ENCODE results near the gene ZGLP1.

The ZGLP1 gene

DNA sequence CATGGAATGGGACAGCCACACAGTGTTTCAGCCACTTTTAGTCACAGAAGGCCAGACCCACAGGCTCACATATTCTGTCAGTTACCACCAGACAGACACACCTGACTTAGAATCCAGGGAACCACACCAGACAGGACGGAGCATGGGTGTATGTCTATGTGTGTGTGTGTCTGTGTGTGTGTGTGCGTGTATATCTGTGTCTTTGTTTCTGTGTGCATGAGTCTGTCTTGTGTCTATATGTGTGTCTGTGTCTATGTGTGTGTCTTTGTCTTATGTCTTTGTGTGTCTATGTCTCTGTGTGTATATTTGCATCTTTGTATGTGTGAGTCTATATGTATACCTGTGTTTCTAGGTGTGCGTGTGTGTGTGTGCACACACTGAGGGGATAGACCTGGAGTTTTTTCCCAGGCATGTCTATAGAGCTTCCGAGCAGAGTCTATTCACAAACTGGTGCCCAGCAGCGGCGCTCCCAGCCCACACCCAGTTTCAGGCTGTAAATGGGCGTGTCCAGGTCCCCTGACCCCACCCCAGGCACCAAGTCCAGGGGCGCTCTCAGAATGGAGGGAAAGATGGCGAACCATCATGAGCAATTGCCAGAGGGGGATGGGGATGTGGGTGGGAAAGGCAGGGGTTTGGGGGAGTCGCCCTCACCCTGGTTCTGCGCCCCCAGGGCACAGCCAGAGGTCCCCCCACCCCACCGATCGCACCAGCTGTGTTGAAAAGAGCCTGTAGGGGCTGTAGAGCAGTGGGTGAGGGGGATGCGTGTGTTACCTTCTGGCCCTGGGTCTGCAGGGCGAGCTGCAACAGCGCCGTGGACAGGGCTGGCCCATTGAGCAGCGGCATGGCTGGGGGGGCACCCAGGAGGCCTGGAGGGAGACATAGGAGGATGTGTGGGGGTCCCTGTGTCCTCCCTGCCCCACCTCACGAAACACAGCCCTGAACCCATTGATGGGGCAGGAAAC, 12.5 kb upstream of the ZGLP1 start:
- H3K9me3 ChIP-seq (ENCODE audit: control insufficient read depth, insufficient read depth, low read length), result no peaks in the 10 kb centered on the region
- no peak overlapping the region for H3K27ac ChIP-seq (ENCODE audit: low read depth, low read length)
- H3K9ac ChIP-seq (ENCODE audit: low read depth, low read length), result no peak overlapping the region
- no peaks in the 10 kb centered on the region for H3K27me3 ChIP-seq (ENCODE audit: control insufficient read depth, insufficient read depth, low read length)
- H3K36me3 ChIP-seq (ENCODE audit: control insufficient read depth, insufficient read depth, low read length), result peaks cover 89% of the 10 kb centered on the region
- H3K4me1 ChIP-seq (ENCODE audit: control insufficient read depth, insufficient read depth, low read length), result no peaks in the 10 kb centered on the region
- H3K4me3 ChIP-seq (ENCODE audit: low read depth, low read length), result no peak overlapping the region

DNA sequence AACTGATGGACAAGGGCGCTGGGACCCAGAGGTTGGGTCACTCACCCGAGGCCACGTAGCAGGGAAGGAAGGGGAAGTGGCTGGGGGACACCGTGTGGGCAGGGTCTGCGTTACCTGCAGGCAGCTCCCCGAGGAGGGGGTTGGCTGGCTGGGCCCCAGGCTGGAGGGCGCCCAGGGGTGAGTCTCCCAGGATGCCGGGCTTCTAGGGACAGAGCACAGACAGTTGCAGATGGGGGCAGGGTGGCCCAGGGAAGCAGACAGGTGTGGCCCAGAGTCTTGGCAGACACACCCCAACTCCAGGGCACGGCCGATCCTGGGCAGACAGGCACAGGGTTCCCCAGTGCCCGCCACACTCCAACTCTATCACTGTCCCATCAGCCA, 11.8 kb upstream of the ZGLP1 start:
- Histone ChIP-seq H3K9ac (ENCODE audit: low read depth, low read length) (no peak overlapping the region), H3K27ac (ENCODE audit: low read depth, low read length) (no peak overlapping the region), H3K4me3 (ENCODE audit: low read depth, low read length) (no peak overlapping the region), H3K27me3 (ENCODE audit: control insufficient read depth, insufficient read depth, low read length) (no peaks in the 10 kb centered on the region), H3K9me3 (ENCODE audit: control insufficient read depth, insufficient read depth, low read length) (no peaks in the 10 kb centered on the region), H3K36me3 (ENCODE audit: control insufficient read depth, insufficient read depth, low read length) (peaks cover 90% of the 10 kb centered on the region), H3K4me1 (ENCODE audit: control insufficient read depth, insufficient read depth, low read length) (no peaks in the 10 kb centered on the region)

- Histone ChIP-seq H3K4me3 (ENCODE audit: low read depth, low read length) (no peak overlapping the region), H3K27me3 (ENCODE audit: control insufficient read depth, insufficient read depth, low read length) (no peaks in the 10 kb centered on the region), H3K4me1 (ENCODE audit: control insufficient read depth, insufficient read depth, low read length) (no peaks in the 10 kb centered on the region), H3K9ac (ENCODE audit: low read depth, low read length) (no peak overlapping the region), H3K9me3 (ENCODE audit: control insufficient read depth, insufficient read depth, low read length) (no peaks in the 10 kb centered on the region), H3K27ac (ENCODE audit: low read depth, low read length) (no peak overlapping the region), H3K36me3 (ENCODE audit: control insufficient read depth, insufficient read depth, low read length) (peaks cover 86% of the 10 kb centered on the region)
Observed at GRCh38 chr19:10320602-10321416, 11.2 kb upstream of the ZGLP1 start.

GRCh38 chr19:10318807-10319682, 9.4 kb upstream of the ZGLP1 start:
- H3K27me3 ChIP-seq (ENCODE audit: control insufficient read depth, insufficient read depth, low read length), result no peaks in the 10 kb centered on the region
- H3K4me3 ChIP-seq (ENCODE audit: low read depth, low read length), result no peak overlapping the region
- no peak overlapping the region for H3K27ac ChIP-seq (ENCODE audit: low read depth, low read length)
- H3K9ac ChIP-seq (ENCODE audit: low read depth, low read length), result no peak overlapping the region
- peaks cover 70% of the 10 kb centered on the region for H3K36me3 ChIP-seq (ENCODE audit: control insufficient read depth, insufficient read depth, low read length)
- H3K9me3 ChIP-seq (ENCODE audit: control insufficient read depth, insufficient read depth, low read length), result no peaks in the 10 kb centered on the region
- H3K4me1 ChIP-seq (ENCODE audit: control insufficient read depth, insufficient read depth, low read length), result no peaks in the 10 kb centered on the region

DNA sequence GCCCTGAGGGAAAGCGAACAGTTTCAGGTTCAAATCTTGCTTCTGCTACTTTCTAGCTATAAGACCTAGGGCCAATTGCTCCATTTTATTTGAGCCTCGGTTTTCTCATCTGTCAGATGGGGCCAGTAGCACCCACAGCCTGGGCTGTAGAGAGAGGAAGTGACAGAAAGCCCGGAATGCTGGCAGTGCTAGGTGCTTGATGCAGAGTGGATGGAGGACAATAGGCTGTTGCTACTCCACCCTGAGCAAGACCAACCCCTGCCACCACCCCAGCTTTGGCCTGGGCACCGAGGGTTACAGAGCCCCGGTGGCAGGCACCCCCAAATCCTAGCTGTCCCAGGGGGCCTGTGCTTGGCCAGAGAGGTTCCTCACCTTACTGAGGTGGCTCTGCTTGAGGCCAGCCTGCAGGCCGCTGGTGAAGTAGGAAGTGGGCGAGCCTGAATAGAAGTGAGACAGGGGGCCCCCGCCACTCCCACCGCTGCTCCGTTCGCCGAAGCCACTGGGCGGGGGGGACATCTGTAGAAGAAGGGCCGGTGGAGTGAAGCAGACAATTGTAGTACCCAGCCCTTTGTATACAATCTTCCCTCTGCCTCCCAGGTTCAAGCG, 8.3 kb upstream of the ZGLP1 start:
- no peak overlapping the region for H3K4me3 ChIP-seq (ENCODE audit: low read depth, low read length)
- H3K36me3 ChIP-seq (ENCODE audit: control insufficient read depth, insufficient read depth, low read length), result peaks cover 67% of the 10 kb centered on the region
- H3K9me3 ChIP-seq (ENCODE audit: control insufficient read depth, insufficient read depth, low read length), result no peaks in the 10 kb centered on the region
- H3K27ac ChIP-seq (ENCODE audit: low read depth, low read length), result no peak overlapping the region
- no peak overlapping the region for H3K9ac ChIP-seq (ENCODE audit: low read depth, low read length)
- no peaks in the 10 kb centered on the region for H3K4me1 ChIP-seq (ENCODE audit: control insufficient read depth, insufficient read depth, low read length)
- no peaks in the 10 kb centered on the region for H3K27me3 ChIP-seq (ENCODE audit: control insufficient read depth, insufficient read depth, low read length)

DNA sequence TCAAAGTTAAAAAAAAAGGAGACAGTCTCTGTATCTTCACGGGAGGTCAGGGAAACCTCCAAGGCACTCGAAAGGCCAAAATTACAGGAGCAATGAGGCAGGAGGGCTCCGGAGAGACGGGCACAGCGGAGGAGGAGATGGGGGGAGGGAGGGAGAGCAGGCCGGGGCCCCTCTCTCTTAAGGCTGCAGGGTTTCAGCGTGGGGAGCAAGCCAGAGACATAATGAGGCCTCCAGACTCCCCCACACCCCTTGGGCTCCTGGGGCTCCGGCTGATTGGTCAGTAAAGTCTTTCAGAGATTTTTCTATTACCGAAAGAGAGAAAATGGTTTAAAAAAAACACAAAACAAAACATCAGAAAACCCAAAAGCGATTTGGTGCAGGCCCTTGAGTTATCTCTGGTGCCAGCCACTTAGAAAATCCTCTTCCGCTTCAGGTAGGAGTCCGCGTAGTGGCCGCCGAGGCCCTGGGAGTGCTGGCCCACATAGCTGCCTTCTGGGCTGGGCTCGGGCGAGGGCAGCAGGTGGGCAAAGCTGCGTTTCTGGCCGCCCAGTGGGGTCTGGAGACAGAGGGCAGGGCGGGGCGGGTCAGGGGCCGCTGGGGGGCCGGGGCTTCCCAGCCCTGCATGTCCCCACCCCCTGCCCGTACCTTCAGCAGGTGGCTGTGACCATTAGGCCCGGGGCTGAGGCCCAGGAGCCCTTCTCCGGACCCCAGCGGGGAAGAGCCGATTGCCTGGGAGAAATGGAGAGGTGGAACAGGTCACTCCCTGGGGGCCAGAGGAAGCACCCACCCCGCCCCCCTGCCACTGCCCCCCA, 7.6 kb upstream of the ZGLP1 start:
- H3K9ac ChIP-seq (ENCODE audit: low read depth, low read length), result no peak overlapping the region
- no peak overlapping the region for H3K4me3 ChIP-seq (ENCODE audit: low read depth, low read length)
- H3K9me3 ChIP-seq (ENCODE audit: control insufficient read depth, insufficient read depth, low read length), result no peaks in the 10 kb centered on the region
- peaks cover 60% of the 10 kb centered on the region for H3K36me3 ChIP-seq (ENCODE audit: control insufficient read depth, insufficient read depth, low read length)
- no peaks in the 10 kb centered on the region for H3K4me1 ChIP-seq (ENCODE audit: control insufficient read depth, insufficient read depth, low read length)
- no peak overlapping the region for H3K27ac ChIP-seq (ENCODE audit: low read depth, low read length)
- no peaks in the 10 kb centered on the region for H3K27me3 ChIP-seq (ENCODE audit: control insufficient read depth, insufficient read depth, low read length)

DNA sequence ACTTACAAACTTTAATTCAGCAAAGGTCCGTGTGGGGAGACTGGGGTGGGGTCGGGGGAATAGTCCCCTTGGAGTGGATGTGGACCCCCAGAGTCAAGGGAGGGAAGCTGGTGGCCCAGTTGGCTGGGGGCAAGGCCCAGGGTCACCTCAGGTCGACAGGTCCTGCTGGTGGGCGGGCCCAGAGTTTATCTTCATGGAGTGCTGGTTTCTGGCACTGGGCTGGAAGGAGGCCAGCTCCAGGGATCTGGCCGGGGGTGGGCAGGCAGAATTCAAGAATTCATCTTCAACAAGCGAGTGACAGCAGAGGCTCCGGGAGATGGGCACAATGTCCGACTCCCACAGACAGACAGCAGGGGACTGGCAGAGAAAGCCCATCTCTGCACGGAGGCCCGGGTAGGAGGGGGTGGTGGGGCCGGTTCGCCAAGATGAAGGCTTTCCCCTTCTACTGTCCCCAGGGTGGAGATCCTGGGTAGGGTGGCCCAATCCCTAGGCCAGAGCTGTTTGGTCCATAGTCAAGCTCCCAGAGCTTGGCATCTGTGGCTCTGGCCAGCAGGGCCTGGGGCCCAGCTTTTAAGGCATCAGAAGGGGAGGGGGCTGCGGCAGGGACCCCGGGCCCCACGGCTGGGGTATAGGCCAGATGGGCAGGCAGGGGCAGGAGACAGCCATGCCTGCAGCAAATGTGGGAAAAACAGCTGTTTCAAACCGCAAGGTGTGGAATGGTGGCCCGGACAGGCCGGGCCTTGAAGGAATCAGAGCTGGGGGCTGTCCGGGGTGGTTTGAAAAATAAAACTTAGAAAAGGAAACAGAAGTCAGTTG, 6.8 kb upstream of the ZGLP1 start:
- H3K4me3 ChIP-seq (ENCODE audit: low read depth, low read length), result peak overlapping the region; percentile 79
- peaks cover 52% of the 10 kb centered on the region for H3K36me3 ChIP-seq (ENCODE audit: control insufficient read depth, insufficient read depth, low read length)
- H3K27me3 ChIP-seq (ENCODE audit: control insufficient read depth, insufficient read depth, low read length), result no peaks in the 10 kb centered on the region
- peak overlapping the region; percentile 85 for H3K27ac ChIP-seq (ENCODE audit: low read depth, low read length)
- no peaks in the 10 kb centered on the region for H3K9me3 ChIP-seq (ENCODE audit: control insufficient read depth, insufficient read depth, low read length)
- no peaks in the 10 kb centered on the region for H3K4me1 ChIP-seq (ENCODE audit: control insufficient read depth, insufficient read depth, low read length)
- no peak overlapping the region for H3K9ac ChIP-seq (ENCODE audit: low read depth, low read length)

DNA sequence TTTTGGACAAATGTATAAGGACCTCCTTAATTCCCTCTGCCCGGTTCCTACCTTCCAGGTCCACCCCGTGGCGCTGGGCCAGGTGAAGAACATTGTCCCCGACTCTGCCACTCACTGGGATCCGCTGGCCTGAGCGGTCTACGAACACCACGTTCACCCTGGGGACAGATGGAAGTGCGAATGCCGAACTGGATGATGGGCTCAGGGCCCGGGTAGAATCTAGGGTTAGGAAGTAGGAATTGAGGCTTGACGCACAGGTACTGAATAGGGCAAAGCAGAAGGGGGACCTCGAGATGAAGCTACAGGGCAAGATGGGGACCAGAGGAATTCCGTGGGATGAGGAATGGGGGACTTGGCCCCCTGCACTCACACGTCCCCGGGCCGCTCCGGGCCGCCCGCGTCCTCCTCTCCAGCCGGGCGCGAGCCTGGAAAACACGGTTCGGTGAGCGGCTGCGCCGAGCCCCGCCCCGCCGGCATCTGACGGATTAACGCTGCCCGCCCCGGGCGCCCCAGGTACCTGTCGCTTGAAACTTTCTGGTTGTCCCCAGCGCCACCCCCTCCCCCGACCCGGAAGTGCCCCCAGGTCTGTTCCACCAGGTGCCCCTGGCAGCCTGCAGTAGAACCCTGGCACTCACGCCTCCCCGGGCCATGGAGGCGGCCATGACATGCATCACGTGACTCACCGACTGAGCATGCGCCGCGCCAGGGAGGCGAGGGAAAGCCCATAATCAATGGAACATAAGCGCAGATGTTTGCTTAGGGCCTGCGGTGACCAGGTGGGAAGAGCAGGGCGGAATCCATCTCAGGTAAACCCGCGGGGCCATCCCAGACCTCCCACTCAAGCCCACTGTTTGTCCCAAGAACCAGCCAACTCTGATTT, 6.0 kb upstream of the ZGLP1 start, which contains the start of gene FDX2:
TSS of gene FDX2 (minus strand) at position 681 of the 880 bp plus-strand sequence. CDS start at position 662, 19 bp downstream.
- peak within 1 kb of the TSS; percentile 85 for H3K27ac ChIP-seq (ENCODE audit: low read depth, low read length)
- H3K4me3 ChIP-seq (ENCODE audit: low read depth, low read length), result peak within 1 kb of the TSS; percentile 79
- H3K27me3 ChIP-seq (ENCODE audit: control insufficient read depth, insufficient read depth, low read length), result no peaks in the 10 kb centered on the region
- H3K36me3 ChIP-seq (ENCODE audit: control insufficient read depth, insufficient read depth, low read length), result peaks cover 49% of the 10 kb centered on the region
- peak within 1 kb of the TSS; percentile 54 for H3K9ac ChIP-seq (ENCODE audit: low read depth, low read length)
- H3K4me1 ChIP-seq (ENCODE audit: control insufficient read depth, insufficient read depth, low read length), result no peaks in the 10 kb centered on the region
- H3K9me3 ChIP-seq (ENCODE audit: control insufficient read depth, insufficient read depth, low read length), result no peaks in the 10 kb centered on the region

All from HUES48 (cell line).